ENCODE data around the gene MACROD2. TPM values are rescaled to one million over a fixed set of nuclear protein-coding genes. Genes with fewer than 3 reads are reported as not detected.

MACROD2 gene
- total RNA-seq, 1 experiment from 2014 or later: 3.7 TPM

DNA sequence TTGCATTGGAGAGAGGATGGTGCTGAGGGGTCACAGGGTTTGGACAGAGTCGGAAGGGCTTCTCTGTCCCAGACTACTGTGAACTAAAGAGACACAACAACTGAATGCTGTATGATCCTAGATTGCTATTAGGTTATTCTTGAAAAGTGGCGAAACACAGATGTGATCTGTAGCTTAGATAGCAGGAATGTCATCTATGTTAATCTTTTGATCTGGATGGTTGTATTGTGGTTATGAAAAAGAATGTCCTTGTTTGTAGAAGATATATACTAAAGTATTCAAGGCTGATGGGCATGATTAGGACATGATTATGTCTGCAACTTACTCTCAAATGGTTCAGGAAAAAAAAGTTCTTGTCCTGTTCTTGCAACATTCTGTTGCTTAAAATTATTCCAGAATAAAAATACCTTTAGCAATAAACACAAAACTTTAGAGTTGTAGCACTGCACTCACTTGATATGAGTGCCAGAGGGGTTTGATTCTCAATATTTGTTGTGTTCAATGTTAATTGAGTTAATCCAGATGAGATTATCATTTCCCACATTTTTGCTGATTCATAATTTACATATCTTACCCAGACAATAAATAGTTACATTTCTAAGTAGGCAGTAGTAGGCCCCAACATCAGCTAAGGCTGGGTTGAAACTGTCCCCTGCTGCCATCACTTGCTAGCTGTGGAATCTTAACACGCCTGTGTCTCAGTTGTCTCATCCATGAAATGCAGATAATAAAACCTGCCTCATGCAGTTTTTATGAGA lies 1932.8 kb downstream of the MACROD2 start:
- CTCF ChIA-PET: no interaction called here

More for the DNA sequence above, 1932.8 kb downstream of the MACROD2 start:
- Histone ChIP-seq H3K9me2 (ENCODE audit: insufficient read depth) (no peaks in the 10 kb centered on the region), H3K36me3 (ENCODE audit: control insufficient read depth in 1 of 2, insufficient read depth in 2 of 2, low read length in 2 of 2) (no peaks in the 10 kb centered on the region), H3K4me3 (replicated peaks in 1 of 2; ENCODE audit: low read depth in 1 of 2, low read length in 2 of 2) (no peak overlapping the region), H3K79me2 (ENCODE audit: insufficient read depth, low read length) (no peaks in the 10 kb centered on the region), H3K4me1 (ENCODE audit: control insufficient read depth in 1 of 2, insufficient read depth in 2 of 2, low read length in 2 of 2) (no peaks in the 10 kb centered on the region), H4K20me1 (ENCODE audit: insufficient read depth) (no peaks in the 10 kb centered on the region), H3K27me3 (ENCODE audit: insufficient read depth, low read length) (no peaks in the 10 kb centered on the region), H3K9ac (ENCODE audit: low read length) (no peak overlapping the region), H3K9me3 (ENCODE audit: control insufficient read depth in 1 of 2, insufficient read depth in 1 of 2, low read depth in 1 of 2, low read length in 2 of 2) (peaks cover 0 to 8% of the 10 kb centered on the region in 2 experiments; a peak in 1 of 4 replicates), H2AFZ (ENCODE audit: low read depth, low read length, poor library complexity, severe bottlenecking) (no peak overlapping the region), H3K27ac (ENCODE audit: low read depth, low read length) (no peak overlapping the region), H3K4me2 (ENCODE audit: low read length) (no peak overlapping the region)
- no TSS peak for BruUV-seq (replicated peaks)
- POLR2A ChIA-PET: no interaction called here
- DNase-seq (ENCODE audit: low read depth, low spot score) (no peak), ATAC-seq (no peak)
- TF ChIP-seq JUND (IDR thresholded peaks at IDR 0.05) (no peak), YY1 (IDR thresholded peaks at IDR 0.05; ENCODE audit: extremely low read depth, insufficient replicate concordance, low read depth, low read length) (no peak), SP1 (IDR thresholded peaks at IDR 0.05; ENCODE audit: low read depth) (no peak), EZH2 (IDR thresholded peaks at IDR 0.05) (no peak), CBX3 (IDR thresholded peaks at IDR 0.05; ENCODE audit: low read depth) (no peak), FOSL1 (IDR thresholded peaks at IDR 0.05; ENCODE audit: low read depth) (no peak), ELF1 (IDR thresholded peaks at IDR 0.05; ENCODE audit: borderline replicate concordance, low read depth) (no peak), CEBPB (IDR thresholded peaks at IDR 0.05; ENCODE audit: low read depth) (no peak), EZH2phosphoT487 (IDR thresholded peaks at IDR 0.05; ENCODE audit: borderline replicate concordance) (no peak), RAD21 (IDR thresholded peaks at IDR 0.05; ENCODE audit: low read depth) (no peak)
- TF ChIP-seq, protein P1, sequence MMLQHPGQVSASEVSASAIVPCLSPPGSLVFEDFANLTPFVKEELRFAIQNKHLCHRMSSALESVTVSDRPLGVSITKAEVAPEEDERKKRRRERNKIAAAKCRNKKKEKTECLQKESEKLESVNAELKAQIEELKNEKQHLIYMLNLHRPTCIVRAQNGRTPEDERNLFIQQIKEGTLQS (IDR thresholded peaks at IDR 0.05): no peak
- TF ChIP-seq, protein P2, sequence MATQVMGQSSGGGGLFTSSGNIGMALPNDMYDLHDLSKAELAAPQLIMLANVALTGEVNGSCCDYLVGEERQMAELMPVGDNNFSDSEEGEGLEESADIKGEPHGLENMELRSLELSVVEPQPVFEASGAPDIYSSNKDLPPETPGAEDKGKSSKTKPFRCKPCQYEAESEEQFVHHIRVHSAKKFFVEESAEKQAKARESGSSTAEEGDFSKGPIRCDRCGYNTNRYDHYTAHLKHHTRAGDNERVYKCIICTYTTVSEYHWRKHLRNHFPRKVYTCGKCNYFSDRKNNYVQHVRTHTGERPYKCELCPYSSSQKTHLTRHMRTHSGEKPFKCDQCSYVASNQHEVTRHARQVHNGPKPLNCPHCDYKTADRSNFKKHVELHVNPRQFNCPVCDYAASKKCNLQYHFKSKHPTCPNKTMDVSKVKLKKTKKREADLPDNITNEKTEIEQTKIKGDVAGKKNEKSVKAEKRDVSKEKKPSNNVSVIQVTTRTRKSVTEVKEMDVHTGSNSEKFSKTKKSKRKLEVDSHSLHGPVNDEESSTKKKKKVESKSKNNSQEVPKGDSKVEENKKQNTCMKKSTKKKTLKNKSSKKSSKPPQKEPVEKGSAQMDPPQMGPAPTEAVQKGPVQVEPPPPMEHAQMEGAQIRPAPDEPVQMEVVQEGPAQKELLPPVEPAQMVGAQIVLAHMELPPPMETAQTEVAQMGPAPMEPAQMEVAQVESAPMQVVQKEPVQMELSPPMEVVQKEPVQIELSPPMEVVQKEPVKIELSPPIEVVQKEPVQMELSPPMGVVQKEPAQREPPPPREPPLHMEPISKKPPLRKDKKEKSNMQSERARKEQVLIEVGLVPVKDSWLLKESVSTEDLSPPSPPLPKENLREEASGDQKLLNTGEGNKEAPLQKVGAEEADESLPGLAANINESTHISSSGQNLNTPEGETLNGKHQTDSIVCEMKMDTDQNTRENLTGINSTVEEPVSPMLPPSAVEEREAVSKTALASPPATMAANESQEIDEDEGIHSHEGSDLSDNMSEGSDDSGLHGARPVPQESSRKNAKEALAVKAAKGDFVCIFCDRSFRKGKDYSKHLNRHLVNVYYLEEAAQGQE (IDR thresholded peaks at IDR 0.05; ENCODE audit: low read depth): no peak
- TF ChIP-seq, protein P3, sequence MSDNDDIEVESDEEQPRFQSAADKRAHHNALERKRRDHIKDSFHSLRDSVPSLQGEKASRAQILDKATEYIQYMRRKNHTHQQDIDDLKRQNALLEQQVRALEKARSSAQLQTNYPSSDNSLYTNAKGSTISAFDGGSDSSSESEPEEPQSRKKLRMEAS (IDR thresholded peaks at IDR 0.05): no peak
- TF ChIP-seq, protein P4, sequence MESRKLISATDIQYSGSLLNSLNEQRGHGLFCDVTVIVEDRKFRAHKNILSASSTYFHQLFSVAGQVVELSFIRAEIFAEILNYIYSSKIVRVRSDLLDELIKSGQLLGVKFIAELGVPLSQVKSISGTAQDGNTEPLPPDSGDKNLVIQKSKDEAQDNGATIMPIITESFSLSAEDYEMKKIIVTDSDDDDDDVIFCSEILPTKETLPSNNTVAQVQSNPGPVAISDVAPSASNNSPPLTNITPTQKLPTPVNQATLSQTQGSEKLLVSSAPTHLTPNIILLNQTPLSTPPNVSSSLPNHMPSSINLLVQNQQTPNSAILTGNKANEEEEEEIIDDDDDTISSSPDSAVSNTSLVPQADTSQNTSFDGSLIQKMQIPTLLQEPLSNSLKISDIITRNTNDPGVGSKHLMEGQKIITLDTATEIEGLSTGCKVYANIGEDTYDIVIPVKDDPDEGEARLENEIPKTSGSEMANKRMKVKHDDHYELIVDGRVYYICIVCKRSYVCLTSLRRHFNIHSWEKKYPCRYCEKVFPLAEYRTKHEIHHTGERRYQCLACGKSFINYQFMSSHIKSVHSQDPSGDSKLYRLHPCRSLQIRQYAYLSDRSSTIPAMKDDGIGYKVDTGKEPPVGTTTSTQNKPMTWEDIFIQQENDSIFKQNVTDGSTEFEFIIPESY (IDR thresholded peaks at IDR 0.05; ENCODE audit: extremely low read depth, insufficient replicate concordance, low read length): no peak
- TF ChIP-seq, protein P5, sequence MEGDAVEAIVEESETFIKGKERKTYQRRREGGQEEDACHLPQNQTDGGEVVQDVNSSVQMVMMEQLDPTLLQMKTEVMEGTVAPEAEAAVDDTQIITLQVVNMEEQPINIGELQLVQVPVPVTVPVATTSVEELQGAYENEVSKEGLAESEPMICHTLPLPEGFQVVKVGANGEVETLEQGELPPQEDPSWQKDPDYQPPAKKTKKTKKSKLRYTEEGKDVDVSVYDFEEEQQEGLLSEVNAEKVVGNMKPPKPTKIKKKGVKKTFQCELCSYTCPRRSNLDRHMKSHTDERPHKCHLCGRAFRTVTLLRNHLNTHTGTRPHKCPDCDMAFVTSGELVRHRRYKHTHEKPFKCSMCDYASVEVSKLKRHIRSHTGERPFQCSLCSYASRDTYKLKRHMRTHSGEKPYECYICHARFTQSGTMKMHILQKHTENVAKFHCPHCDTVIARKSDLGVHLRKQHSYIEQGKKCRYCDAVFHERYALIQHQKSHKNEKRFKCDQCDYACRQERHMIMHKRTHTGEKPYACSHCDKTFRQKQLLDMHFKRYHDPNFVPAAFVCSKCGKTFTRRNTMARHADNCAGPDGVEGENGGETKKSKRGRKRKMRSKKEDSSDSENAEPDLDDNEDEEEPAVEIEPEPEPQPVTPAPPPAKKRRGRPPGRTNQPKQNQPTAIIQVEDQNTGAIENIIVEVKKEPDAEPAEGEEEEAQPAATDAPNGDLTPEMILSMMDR (IDR thresholded peaks at IDR 0.05 in 2 of 3, conservative IDR thresholded peaks at IDR 0.05 in 1 of 3; ENCODE audit: borderline replicate concordance in 1 of 3, insufficient read depth in 1 of 3, low read depth in 2 of 3, low read length in 2 of 3): no peak
- intact Hi-C loops (cut with micrococcal nuclease): no loop called here
- RAD21 ChIA-PET (ENCODE audit: low non-redundant PET in 1 of 2, low total read pairs in 2 of 2, uncharacterized antibody in 2 of 2, unreplicated experiment in 2 of 2): no interaction called here

All from HCT116 (cell line).